Measurements from ENCODE around the gene OR52N5. TPM values are rescaled to one million over a fixed set of nuclear protein-coding genes. Genes with fewer than 3 reads are reported as not detected.

The OR52N5 gene
- total and polyA plus RNA-seq, 2 donors (not counting 3 experiments of a cell fraction or from before 2014, with no cell fraction given) = not detected

DNA sequence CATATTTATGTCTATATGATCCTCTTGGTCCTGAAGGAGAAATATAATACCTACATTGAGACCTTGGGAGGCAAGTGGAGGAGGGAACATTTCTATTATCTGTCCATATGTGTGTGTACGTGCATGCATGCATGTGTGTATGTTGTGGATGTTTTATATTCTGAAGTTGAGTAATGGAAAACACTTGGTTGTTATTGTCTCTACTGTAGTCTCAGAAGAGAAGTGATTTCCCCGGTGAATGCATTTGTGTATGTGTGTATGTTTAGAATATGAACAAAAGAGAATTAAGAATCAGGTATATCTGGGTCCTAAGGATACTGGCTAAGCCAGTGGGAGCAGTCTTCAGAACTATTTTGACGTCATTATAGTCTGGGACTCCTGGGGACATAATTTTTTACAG is 8.0 kb upstream of the OR52N5 start, which contains the start of gene OR52N1:
OR52N1 (minus strand) TSS at position 101 of the 400 bp plus-strand sequence. CDS start 2,449 bp downstream, outside the sequence.
- Histone ChIP-seq H3K27ac (ENCODE audit: insufficient read depth, low read depth, low read length) (no peak within 1 kb of the TSS), H3K4me1 (ENCODE audit: control insufficient read depth, extremely low read depth, insufficient read depth, low read length) (no peaks in the 10 kb centered on the region), H3K4me3 (replicated peaks in 1 of 3; ENCODE audit: insufficient read depth in 1 of 3, low read depth in 1 of 3, low read length in 3 of 3) (no peak within 1 kb of the TSS), H4K20me1 (replicated peaks; ENCODE audit: control insufficient read depth, extremely low read depth, insufficient read depth, low read length) (no peaks in the 10 kb centered on the region), H3K9me3 (replicated peaks; ENCODE audit: control insufficient read depth, insufficient read depth, low read length) (no peaks in the 10 kb centered on the region), H3K79me2 (ENCODE audit: control insufficient read depth, insufficient read depth, low read length) (no peaks in the 10 kb centered on the region), H2AFZ (ENCODE audit: low read depth, low read length) (no peak within 1 kb of the TSS), H3K4me2 (ENCODE audit: insufficient read depth, low read length) (no peak within 1 kb of the TSS), H3K27me3 (ENCODE audit: control insufficient read depth in 2 of 2, insufficient read depth in 2 of 2, low read length in 2 of 2) (no peaks in the 10 kb centered on the region), H3K36me3 (ENCODE audit: control insufficient read depth in 2 of 2, extremely low read depth in 1 of 2, insufficient read depth in 2 of 2, low read length in 2 of 2) (no peaks in the 10 kb centered on the region), H3K9me1 (replicated peaks; ENCODE audit: control insufficient read depth, extremely low read depth, insufficient read depth, low read length) (no peaks in the 10 kb centered on the region), H3K9ac (replicated peaks; ENCODE audit: extremely low read depth, insufficient read depth, low read length) (no peak within 1 kb of the TSS)
- no peak for DNase-seq (ENCODE audit: low read depth, low spot score)
- no peak for FAIRE-seq
- TF ChIP-seq JUN (IDR thresholded peaks at IDR 0.05; ENCODE audit: borderline replicate concordance, insufficient read depth, insufficient read length, low read depth) (no peak), GATA2 (IDR thresholded peaks at IDR 0.05; ENCODE audit: insufficient read depth, insufficient read length, low read depth, low read length) (no peak), POLR2A (IDR thresholded peaks at IDR 0.05; ENCODE audit: low read depth, low read length) (no peak), MAX (IDR thresholded peaks at IDR 0.05; ENCODE audit: insufficient read depth, insufficient read length) (no peak), MYC (IDR thresholded peaks at IDR 0.05; ENCODE audit: low read depth, low read length) (no peak), POLR2AphosphoS5 (IDR thresholded peaks at IDR 0.05; ENCODE audit: insufficient read depth, low read depth, low read length) (no peak), CTCF (IDR thresholded peaks at IDR 0.05; ENCODE audit: extremely low read depth in 1 of 2, insufficient read depth in 1 of 2, low read depth in 1 of 2, low read length in 2 of 2) (no peak), FOS (IDR thresholded peaks at IDR 0.05; ENCODE audit: borderline replicate concordance, insufficient read depth, low read length) (no peak), EZH2 (IDR thresholded peaks at IDR 0.05; ENCODE audit: borderline replicate concordance, low read depth, low read length, severe bottlenecking) (no peak)
- dilution Hi-C loops (cut with MboI; ENCODE audit: extremely low pct_ligation_motif_present, low sequenced_read_pairs) (no loop called here), intact Hi-C loops (cut with micrococcal nuclease) (no loop called here)
- CTCF ChIA-PET = no interaction called here
- POLR2A ChIA-PET = no interaction called here
- no TSS peak for BruUV-seq (replicated peaks)
